Hematopoietic multipotent progenitor cell treated with erythropoietin and hydrocortisone succinate and interleukin-3 and kit ligand, for 15 days (in vitro differentiated cells): ENCODE data around the gene MXD1.
A peak's percentile ranks its signal among the peaks of the same experiment; 100 is the strongest.
"Not testable (repeated sequence)": the region's sequence is repeated elsewhere in the genome, so short reads cannot be mapped to it uniquely, and the experiment has no call there.

Experiments
- DNase-seq: peaks from one replicate; pipeline ENCODE4 v3.0.0-alpha.2; 2015; ENCODE audit warnings: low spot score

The MXD1 gene

GRCh38 chr2:69933254-69933828 is 18.4 kb downstream of the MXD1 start:
- no peak for DNase-seq

GRCh38 chr2:69933839-69934613 is 19.1 kb downstream of the MXD1 start:
- DNase-seq, result peak; percentile 17

GRCh38 chr2:69934614-69934908 is 19.7 kb downstream of the MXD1 start:
- no peak for DNase-seq

GRCh38 chr2:69935011-69935410 is 20.1 kb downstream of the MXD1 start:
- no peak for DNase-seq

- DNase-seq, result no peak
These were observed 22.0 kb downstream of the MXD1 start for GRCh38 chr2:69936906-69937305.

- no peak for DNase-seq
These were observed 23.1 kb downstream of the MXD1 start for GRCh38 chr2:69937968-69938367.

- DNase-seq, result no peak
These were observed 24.8 kb downstream of the MXD1 start for GRCh38 chr2:69939722-69940121.

GRCh38 chr2:69940691-69941090 is 25.8 kb downstream of the MXD1 start:
- no peak for DNase-seq

GRCh38 chr2:69943000-69943842 is 28.3 kb downstream of the MXD1 start:
- DNase-seq, result no peak

GRCh38 chr2:69943843-69944525 is 29.1 kb downstream of the MXD1 start:
- DNase-seq, result no peak

GRCh38 chr2:69944756-69945155 is 29.8 kb downstream of the MXD1 start:
- no peak for DNase-seq

- DNase-seq, result no peak
These were observed 30.5 kb downstream of the MXD1 start for GRCh38 chr2:69945441-69945840.

GRCh38 chr2:69945941-69946340 is 31.0 kb downstream of the MXD1 start:
- DNase-seq, result no peak

- peak; percentile 29 for DNase-seq
These were observed 31.7 kb downstream of the MXD1 start for GRCh38 chr2:69946351-69947324.

GRCh38 chr2:69947325-69947931 is 32.5 kb downstream of the MXD1 start:
- DNase-seq, result no peak

- DNase-seq, result no peak
These were observed 33.4 kb downstream of the MXD1 start for GRCh38 chr2:69948032-69948962.

- DNase-seq, result no peak
These were observed 34.2 kb downstream of the MXD1 start for GRCh38 chr2:69948963-69949645.

GRCh38 chr2:69950241-69950640 is 35.3 kb downstream of the MXD1 start:
- DNase-seq, result no peak

- not testable (repeated sequence) for DNase-seq
These were observed 35.8 kb downstream of the MXD1 start for GRCh38 chr2:69950671-69951070.
